ENCODE results near the gene LPCAT1.
"Not testable (repeated sequence)": the region's sequence is repeated elsewhere in the genome, so short reads cannot be mapped to it uniquely, and the experiment has no call there.

Gene LPCAT1

DNA sequence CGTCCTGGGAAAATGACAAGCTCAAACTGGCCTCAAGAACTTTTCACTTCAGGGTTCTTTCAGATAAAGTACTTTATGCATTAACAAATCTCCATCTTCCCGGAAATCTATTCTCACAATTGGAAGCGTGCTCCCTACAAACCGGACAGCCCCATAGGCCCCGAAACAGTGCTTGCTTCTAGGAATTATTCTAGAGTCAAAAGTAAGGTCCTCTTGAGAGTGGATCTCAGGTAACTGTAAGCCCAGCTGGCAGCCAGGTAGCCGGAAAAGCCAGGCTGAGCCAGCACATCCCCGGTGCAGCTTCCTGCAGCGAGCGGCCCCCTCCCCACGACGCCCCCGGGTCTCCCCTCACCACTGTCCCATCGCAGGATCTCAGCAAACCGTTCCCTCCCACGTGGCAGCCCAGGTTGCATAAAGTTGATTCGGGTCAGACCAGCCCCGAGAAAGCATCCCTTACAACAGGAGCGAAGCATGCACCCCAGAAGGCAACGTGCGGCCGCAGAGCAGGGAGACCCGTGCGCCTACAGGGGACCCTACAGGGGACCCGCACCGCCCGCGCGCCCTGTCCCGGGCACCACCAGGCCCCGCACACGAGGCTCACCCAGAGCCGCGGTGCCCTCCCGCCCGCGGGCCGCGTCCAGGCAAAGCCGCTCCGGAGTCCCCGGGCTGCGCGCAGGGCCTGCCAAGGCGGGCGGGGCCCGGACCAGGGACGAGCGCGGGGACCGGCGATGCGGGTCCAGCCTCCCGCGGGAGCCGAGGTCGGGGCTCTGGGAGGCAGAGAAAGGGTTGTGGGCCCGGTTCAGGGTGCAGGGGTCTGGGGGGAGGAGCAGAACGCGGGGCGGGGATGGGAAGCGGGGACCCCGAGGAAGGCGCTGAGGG lies 920 bp downstream of the LPCAT1 start:
- DNase-seq (ENCODE audit: low read depth, low spot score) = no peak

DNA sequence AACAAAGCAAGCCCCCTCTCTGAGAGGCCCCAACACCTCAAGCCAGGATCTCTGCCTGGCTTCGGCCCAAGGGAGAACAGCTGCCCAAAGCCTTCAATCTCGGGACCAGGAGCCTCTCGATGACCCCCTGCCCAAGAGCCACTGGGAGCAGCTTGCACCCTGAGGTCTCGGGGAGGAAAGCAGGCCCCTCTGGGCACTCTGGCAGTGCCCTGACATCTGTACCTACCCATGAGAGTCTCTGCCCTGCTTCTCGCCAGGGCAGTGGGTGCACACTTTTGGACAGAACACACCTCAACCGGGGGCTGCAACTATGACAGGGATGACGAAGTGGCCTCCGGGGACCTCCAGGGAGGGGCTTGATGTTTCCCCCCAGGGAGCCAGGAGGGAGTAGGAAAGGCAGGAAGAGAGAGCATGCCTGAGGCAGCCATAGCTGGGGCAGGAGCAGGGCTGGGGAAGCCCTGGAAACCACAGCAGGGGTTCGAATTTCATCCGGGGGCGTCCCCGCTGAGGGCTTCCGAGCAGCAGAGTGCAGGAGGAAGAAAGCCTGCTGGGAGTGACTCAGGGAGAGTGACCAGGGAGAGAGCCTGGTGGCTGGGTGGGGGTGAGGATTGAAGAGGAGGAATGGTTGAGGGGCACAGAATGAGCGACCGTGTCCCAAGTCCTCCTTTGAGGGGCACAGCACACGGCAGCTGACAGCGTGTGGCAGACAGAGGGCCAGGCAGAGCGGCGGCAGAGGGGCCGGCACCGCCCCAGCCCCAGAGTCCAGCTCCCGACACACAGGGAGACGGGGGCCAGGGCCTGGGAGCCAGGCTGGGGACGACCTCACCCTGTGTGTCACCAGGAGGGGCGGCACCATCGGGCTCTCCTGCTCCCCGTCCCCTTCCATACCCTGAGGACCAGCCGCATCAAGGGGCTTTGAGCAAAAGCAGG lies 1.8 kb downstream of the LPCAT1 start:
- DNase-seq (ENCODE audit: low read depth, low spot score) = no peak

DNA sequence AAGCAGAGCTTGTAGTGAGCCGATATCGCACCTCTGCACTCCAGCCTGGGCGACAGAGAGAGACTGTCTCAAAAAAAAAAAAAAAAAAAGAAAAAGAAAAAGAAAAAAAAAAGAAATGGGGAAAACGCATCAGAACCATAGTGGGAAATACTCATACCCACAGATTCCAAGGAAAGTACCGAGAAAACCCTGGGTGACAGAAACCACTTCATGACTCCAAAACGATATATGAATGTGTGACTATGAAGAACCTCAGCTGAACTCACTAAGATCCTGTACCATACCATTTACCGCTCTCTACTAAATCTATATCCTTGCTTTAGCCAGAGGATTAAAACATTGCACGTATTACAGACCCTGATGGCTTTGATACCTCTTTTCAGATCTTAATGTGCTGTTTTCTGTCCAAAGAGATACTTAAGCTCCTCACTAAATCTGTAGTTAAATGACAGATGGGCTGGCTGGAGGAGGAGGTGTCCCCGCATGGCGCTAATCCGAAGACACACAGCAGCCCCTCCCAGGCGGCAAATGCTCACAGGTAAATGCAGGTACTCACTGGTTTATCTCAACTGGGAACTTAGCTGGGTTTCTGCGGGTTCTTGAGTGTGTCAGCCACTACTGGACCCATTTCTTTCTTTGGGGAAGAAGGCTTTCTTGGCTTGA lies 2.8 kb downstream of the LPCAT1 start:
- DNase-seq (ENCODE audit: low read depth, low spot score) = no peak

DNA sequence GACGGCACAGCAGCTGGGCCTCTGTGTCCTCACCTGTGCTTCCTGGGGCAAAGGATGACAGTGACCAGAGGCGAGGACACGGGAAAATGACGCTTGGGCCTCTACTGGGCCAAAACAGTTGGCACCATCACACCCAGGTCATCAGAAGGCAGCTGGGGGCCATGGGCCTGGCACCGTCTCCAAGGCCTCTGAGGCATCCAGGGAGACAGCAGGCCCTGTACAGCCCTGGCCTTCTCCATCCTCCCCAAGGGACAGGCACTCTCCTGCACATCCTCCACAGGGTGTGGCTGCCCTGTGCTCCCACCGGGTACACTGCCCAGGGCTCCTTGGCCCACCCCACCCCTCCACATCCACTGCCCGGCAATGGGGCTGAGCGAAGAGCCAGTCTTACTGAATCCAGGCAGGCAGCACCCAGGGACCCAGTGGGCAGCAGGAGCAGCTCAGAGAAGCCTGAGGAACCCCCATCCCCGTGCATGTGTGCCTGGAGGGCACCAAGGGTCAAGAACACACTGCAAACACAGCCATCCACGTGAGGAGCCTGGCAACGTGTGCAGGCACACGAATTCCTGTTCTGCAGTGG lies 4.0 kb downstream of the LPCAT1 start:
- DNase-seq (ENCODE audit: low read depth, low spot score) = no peak

DNA sequence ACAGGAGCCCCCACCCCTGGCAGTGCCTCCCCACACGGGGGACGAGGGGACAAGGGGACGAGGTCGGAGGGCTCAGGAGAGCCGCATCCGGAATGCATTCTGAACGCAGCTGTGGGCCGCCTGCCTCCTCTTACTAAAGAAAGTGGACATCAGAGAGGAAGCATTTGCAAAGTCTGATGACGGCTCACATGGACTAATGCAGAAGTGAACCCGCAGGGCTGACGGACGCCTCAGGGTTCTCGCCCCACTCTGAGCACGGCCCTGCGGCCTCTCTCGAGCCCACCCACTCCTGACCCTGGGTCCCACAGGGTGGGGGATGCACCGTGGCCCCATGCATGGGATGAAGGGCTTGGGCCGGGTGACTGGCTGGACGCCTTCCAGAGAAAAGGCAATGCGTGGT lies 5.9 kb downstream of the LPCAT1 start:
- DNase-seq (ENCODE audit: low read depth, low spot score) = no peak

DNA sequence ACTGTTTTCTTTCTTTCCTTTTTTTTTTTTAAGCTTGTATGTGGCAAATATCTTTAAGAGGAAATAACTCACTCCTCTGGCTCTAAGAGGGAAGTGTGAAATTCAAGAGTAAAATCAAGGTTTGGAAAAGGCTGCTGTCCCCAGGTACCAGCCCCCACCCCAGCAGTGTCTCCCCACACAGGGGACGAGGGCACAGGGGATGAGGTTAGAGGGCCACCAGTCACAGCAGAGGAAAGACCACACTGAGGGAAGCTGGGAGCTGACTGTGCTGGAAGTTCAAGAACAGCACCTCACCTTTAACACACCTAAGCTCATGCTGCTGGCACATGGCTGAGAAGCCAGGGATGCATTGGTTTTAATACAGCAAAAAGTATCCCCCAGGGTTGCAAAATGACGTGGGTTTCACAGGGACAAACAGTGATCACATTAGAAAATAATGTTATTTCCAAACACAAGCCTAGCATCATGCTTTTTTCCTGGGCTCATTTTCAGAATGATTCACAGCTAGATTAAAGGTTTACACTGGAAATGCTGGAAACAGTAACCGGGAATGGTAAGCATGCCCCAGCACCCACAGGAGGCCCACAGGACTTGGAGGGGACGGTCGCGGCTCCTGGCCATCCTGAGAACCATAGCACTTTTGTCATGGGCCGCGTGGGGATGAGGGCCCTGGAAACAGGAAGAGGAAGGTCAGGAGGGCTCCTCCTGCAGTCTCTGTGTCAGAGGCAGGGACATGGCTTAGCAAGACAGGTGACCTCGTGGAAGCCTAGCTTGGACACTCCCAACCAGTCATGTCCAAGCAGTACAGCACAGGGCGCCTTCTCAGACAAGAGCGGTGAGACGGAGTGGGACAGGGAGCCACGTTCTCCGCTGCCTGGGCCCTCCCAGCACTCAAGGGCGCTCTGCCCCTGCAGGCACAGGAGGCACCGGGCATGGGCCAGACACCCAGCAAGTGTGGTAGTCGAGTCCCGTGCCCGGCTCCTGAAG lies 6.9 kb downstream of the LPCAT1 start:
- DNase-seq (ENCODE audit: low read depth, low spot score) = no peak

DNA sequence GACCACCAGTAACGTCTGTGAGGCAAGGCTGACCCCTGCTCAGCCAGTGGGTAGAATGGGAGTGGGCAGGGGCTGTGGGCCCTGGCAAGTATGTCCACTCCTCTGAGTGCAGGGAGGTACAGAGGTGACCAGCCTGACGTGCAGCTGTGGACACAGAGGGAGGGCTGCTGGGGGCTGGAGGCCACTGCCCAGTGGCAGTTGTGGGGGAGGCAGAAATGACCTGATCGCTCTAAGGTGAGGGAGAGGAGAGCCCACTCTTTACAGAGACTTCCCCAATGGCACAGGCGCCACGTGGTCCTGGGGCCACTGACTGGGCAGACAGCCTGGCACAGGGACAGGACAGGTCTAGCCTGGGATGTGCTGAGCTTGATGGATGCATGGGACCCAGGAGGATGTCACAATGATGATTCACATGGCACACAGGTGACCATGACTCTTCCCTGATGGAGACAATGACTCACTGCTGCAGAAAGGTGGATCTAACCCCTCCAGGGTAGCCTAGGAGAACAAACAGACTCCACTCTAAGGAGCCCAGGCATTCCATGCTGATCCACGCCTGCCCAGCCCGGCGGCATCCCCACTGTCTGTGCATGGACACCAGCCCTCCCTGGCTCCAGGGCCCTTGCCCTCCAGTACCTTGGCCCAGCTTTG lies 7.7 kb downstream of the LPCAT1 start:
- no peak for DNase-seq (ENCODE audit: low read depth, low spot score)

DNA sequence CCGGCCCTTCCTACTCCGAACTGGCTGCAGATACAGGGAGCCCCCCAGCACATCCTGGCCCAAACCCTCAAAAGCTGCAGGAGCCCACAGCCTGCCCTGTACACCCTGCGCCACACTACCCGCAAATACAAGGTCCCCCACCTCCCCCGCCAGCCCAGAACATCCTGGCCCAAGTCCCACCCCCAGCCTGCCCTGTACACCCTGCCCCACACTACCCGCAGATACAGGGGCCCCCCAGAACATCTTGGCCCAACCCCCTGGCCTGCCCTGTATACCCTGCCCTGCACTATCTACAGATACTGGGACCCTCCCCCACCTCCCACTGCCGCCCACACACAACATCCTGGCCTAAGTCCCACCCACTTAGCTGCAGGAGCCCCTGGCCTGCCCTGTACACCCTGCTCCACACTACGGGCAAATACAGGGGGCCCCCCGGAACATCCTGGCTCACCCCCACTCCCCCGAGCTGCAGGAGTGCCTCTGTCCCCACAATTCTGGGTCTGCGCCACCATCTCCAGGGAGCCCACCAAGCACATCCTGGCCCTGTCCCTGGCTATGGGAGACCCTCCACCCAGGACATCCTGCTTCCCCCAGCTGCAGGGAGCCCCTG lies 8.3 kb downstream of the LPCAT1 start:
- DNase-seq (ENCODE audit: low read depth, low spot score) = no peak

DNA sequence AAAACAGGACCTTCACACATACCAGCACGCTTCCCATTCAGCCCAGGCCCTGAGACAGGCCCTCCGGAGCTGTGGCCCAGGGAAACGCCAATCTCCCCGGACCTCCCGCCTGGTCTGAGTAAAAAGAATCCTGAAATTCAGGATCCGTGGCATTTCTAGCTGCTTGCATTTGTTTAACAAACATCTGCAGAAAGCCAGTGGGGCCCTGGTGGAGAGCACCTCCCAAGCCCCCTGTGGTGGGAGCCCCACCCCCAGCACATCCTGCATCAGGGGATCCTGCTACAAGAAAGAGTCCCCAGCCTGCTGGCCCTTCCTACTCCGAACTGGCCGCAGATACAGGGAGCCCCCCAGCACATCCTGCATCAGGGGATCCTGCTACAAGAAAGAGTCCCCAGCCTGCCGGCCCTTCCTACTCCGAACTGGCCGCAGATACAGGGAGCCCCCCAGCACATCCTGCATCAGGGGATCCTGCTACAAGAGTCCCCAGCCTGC lies 8.9 kb downstream of the LPCAT1 start:
- not testable (repeated sequence) for DNase-seq (ENCODE audit: low read depth, low spot score)

DNA sequence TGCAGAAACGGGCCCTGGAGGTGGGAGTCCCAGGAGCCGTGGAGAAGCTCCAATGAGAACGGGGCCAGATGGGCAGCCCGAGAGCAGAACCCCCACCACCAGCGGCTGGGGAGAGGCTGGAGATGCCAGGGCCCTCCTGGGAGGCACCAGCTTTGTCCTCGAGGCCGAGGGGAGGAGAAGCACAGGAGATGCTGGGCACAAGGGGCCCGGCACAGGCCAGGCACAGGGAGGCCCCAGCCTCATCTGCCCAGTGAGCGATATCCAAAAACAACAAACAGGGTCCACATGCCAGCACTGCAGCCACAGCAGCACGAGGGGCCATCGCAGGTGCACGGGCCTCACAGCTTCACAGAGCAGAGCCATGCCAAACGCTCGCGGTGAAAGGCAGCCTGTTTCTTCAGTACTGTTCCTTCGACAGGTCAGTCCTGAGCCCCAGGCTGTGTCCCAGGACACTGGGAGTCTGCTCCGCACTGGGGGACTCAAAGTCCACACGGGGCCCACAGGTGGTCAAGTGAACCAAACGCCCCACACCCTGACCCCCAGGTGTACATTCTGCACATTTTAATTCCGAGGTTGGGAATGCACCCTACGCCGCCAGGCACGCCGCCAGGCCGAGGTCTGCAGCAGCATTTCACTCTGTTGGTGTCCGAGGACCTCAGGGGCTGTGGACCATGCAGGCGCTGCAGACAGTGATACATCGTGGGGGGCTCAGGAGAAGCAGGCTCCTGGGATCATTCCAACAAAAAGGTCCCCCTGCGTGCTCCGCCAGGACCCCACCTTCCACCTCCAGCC lies 9.5 kb downstream of the LPCAT1 start:
- no peak for DNase-seq (ENCODE audit: low read depth, low spot score)

DNA sequence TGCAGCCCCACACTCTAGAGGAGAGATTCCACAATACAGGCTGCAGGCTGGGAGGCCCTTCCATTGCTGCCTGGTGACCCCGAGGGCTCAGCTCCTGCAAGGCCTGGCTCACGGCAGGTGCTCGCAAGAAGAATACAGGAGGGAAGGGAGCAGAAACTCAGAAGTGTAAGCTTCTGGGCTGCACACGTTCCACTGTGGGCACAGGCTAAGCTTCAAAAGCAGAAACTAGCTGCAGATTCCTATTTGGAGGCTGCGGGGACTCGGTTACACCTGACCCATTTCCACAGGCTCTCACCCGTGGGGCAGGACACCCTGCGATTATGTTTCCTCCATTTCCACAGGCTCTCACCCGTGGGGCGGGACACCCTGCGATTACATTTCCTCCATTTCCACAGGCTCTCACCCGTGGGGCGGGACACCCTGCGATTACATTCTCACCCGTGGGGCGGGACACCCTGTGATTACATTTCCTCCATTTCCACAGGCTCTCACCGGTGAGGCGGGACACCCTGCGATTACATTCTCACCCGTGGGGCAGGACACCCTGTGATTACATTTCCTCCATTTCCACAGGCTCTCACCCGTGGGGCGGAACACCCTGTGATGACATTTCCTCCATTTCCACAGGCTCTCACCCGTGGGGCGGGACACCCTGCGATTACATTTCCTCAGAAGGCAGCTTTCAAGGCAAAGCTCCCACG lies 10.3 kb downstream of the LPCAT1 start:
- no peak for DNase-seq (ENCODE audit: low read depth, low spot score)

DNA sequence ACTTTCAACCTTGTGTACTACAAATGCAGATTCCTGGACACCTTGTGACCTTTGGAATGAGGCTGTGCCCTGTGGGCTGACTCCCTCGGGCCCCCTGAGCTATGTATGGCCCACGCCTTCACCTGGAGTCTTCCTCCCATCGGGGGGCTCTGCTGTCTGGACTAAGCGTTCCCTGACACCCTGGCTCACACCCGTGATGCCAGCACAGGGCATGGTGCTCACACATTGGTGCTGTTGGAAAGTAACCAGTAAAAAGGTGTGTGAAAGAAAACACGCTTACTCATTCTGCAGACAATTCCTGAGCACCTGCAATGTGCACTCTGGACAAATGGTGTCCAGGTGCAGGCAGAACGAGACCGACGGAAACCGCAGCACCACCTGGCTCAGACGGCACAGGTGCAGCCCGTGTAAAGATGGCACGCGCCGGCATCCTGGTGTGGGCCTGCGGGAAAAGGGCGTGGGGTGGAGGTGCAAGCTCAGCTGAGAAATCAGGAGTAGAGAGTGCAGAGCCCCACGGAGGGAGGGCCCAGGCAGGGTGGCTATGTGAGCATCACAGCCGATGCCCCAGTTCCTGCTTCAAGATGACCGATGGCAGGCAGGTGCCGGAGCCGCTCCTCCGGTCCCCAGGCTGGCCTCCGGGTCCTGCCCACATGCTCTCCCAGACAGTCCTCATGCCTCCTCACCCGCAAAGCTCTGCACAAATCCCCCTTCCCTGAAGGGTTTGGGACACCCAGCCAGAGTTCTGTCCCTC lies 11.0 kb downstream of the LPCAT1 start:
- DNase-seq (ENCODE audit: low read depth, low spot score) = no peak

DNA sequence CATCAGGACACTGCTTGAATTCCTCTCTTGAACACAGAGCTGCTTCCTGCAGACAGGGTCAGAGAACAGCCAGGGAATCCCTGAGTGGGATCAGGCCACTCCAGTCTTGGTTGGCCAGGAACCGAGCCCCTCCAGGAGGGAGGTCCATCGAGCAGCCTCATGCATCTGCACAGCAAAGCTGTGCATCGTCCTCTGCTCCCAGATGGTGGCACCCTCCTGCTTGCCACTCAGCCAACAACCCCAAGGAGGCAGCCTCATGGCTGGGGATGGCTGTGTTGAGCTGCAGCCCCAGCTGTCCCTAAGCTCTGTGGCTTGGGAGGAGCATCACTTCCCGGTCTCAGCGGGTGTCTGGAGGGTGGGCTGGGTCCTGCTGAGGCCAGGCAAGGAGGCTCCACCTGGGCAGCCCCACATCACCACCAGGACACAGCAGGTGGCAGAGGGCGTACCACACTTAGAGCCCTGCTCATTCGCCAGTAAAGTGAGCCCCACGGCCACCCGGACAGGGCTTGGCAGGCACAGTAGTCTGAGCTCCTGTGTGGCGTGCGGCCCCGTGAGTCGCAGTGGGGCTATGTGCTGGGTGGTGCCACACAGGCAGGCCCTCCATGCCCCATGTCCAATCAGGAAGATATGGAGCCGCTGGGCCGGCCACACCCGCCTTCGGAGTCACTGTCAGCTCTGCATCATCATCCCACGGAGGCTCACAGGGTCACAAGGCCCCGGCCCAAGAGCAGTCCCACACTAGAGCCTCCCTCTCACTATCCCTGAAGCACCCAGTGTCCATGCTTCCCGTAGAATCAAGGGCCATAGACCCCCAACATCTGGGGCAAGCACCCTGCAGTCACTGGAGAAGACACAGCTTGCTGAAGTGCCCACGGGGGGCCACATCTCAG lies 11.9 kb downstream of the LPCAT1 start:
- DNase-seq (ENCODE audit: low read depth, low spot score) = no peak

DNA sequence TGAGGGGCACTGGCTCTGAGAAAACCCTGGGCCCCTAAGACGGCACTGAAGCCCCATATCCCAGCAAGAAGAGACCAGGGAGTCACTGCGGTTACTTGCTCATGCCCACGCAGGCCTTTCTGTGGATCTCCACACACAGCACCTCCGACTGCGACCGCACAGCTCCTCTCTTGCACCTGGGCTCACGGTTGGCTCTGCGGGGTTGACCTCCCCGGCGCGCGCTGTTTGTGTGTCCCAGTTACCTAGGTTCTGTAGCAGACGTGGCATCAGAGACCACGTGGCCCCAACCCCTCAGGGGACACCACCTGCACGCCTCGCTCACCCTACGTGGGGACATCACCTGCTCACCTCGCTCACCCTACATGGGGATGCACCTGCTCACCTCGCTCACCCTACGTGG lies 12.7 kb downstream of the LPCAT1 start:
- no peak for DNase-seq (ENCODE audit: low read depth, low spot score)

DNA sequence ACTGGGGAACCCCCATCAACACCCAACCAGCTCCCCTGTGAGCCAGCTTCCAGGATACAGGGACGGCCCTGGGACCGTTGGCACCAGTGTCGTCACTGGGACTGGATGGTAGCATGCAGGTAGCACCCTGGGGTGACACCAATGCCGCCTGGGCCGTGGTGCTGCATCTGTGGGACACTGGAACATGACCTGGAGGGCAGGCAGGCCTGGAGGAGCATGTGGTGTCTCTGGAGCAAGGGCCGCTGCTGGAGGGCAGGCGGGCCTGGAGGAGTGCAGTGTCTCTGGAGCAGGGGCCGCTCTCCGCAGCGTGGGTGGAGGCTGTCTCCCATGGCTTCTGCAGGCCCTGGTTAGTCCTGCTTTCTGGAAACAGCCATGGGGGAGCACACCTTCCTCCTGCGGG lies 13.1 kb downstream of the LPCAT1 start:
- DNase-seq (ENCODE audit: low read depth, low spot score) = no peak

DNA sequence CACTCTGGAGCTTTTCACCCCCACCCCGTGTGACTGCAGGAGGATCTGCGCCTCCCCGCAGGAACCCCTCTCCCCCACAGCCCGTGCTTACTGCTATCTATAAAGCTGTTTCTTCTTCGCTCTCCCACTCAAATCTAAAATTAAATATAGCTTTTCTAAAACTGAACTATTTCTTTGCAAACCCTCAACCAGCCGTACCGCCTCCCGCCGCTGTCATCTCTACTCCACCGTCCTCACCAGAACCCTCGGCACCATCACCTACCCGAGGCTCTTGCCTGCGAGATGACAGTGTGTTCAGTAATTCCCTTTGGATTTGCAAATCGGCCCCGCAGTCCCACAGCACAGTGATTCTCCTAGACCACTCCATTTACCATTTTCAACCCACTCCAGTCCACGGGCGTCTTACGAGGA lies 13.6 kb downstream of the LPCAT1 start:
- no peak for DNase-seq (ENCODE audit: low read depth, low spot score)
